HG02938 (cell line): ENCODE data around the gene ZNF532.

ENCODE experiments used
- ATAC-seq: cut with Tn5 transposase; IDR thresholded peaks from one replicate; pipeline ENCODE4 v1.9.1; 2021; ENCODE audit warnings: mild to moderate bottlenecking, moderate library complexity; ENCODE audit not compliant: unreplicated experiment

ZNF532 gene

GRCh38 chr18:58937071-58937886, 72.6 kb downstream of the ZNF532 start:
- no peak for ATAC-seq

- no peak for ATAC-seq
These were observed 73.2 kb downstream of the ZNF532 start for GRCh38 chr18:58937887-58938267.

- no peak for ATAC-seq
These were observed 76.9 kb downstream of the ZNF532 start for GRCh38 chr18:58941426-58942099.

GRCh38 chr18:58943896-58944295, 79.2 kb downstream of the ZNF532 start:
- no peak for ATAC-seq

- no peak for ATAC-seq
These were observed 82.6 kb downstream of the ZNF532 start for GRCh38 chr18:58947136-58947732.

GRCh38 chr18:58949031-58949430, 84.4 kb downstream of the ZNF532 start:
- no peak for ATAC-seq

- ATAC-seq = no peak
These were observed 87.5 kb downstream of the ZNF532 start for GRCh38 chr18:58951986-58952702.

- no peak for ATAC-seq
These were observed 88.2 kb downstream of the ZNF532 start for GRCh38 chr18:58952858-58953257.

GRCh38 chr18:58953627-58954026, 89.0 kb downstream of the ZNF532 start:
- no peak for ATAC-seq

- ATAC-seq = no peak
These were observed 90.3 kb downstream of the ZNF532 start for GRCh38 chr18:58955001-58955400.

GRCh38 chr18:58955738-58956137, 91.1 kb downstream of the ZNF532 start:
- no peak for ATAC-seq

GRCh38 chr18:58958628-58959027, 94.0 kb downstream of the ZNF532 start:
- ATAC-seq = no peak

GRCh38 chr18:58960508-58960907, 95.8 kb downstream of the ZNF532 start:
- no peak for ATAC-seq

- no peak for ATAC-seq
These were observed 96.5 kb downstream of the ZNF532 start for GRCh38 chr18:58960946-58961722.

- no peak for ATAC-seq
These were observed 97.7 kb downstream of the ZNF532 start for GRCh38 chr18:58962336-58962735.

GRCh38 chr18:58965291-58966004, 100.8 kb downstream of the ZNF532 start:
- no peak for ATAC-seq

GRCh38 chr18:58966005-58966677, 101.5 kb downstream of the ZNF532 start:
- ATAC-seq = no peak

- ATAC-seq = no peak
These were observed 102.0 kb downstream of the ZNF532 start for GRCh38 chr18:58966704-58967103.

GRCh38 chr18:58967751-58968254, 103.1 kb downstream of the ZNF532 start:
- no peak for ATAC-seq
